Trophoblast cell (in vitro differentiated cells and primary cell): ENCODE measurements around the gene CUL4A. TPM values are rescaled to one million over a fixed set of nuclear protein-coding genes. Genes with fewer than 3 reads are reported as not detected.

ENCODE experiments used
- DNase-seq, 2 donors: peaks; one replicate each; pipeline ENCODE4 v3.0.0-alpha.2; 2016
- H2AFZ ChIP-seq: 2 replicates; pipeline ENCODE4 v1.6.1; 2013; ENCODE audit warnings: low read length, moderate library complexity, mild to moderate bottlenecking; ENCODE audit not compliant: insufficient read depth, poor library complexity
- H2AK5ac ChIP-seq: 2 replicates; pipeline ENCODE4 v1.6.1; 2013; ENCODE audit warnings: mild to moderate bottlenecking, low read length
- H2BK120ac ChIP-seq: 2 replicates; pipeline ENCODE4 v1.6.1; 2013; ENCODE audit warnings: low read length, mild to moderate bottlenecking, moderate library complexity; ENCODE audit not compliant: insufficient read depth, poor library complexity
- H2BK12ac ChIP-seq: 2 replicates; pipeline ENCODE4 v1.6.1; 2013; ENCODE audit warnings: mild to moderate bottlenecking, low read length, moderate library complexity
- H2BK5ac ChIP-seq: 2 replicates; pipeline ENCODE4 v1.6.1; 2013; ENCODE audit warnings: low read length, low read depth, moderate library complexity, mild to moderate bottlenecking; ENCODE audit not compliant: poor library complexity
- H3K14ac ChIP-seq: 2 replicates; pipeline ENCODE4 v1.6.1; 2013; ENCODE audit warnings: mild to moderate bottlenecking, low read length
- H3K18ac ChIP-seq: 2 replicates; pipeline ENCODE4 v1.6.1; 2013; ENCODE audit warnings: mild to moderate bottlenecking, low read length
- H3K23ac ChIP-seq: 2 replicates; pipeline ENCODE4 v1.6.1; 2013; ENCODE audit warnings: low read length
- H3K27ac ChIP-seq: 2 replicates; pipeline ENCODE4 v1.5.1; 2013; ENCODE audit warnings: low read depth, mild to moderate bottlenecking, inconsistent platforms, low read length, moderate library complexity
- H3K27me3 ChIP-seq: 2 replicates; pipeline ENCODE4 v1.6.1; 2013; ENCODE audit warnings: inconsistent platforms, mild to moderate bottlenecking, low read length, moderate library complexity; ENCODE audit not compliant: insufficient read depth
- H3K36me3 ChIP-seq, 2 experiments: 1 replicate in 1 of 2; 2 replicates in 1 of 2; pipeline ENCODE4 v1.6.1; 2013; ENCODE audit warnings: low read length in 2 of 2, mild to moderate bottlenecking in 2 of 2, moderate library complexity in 1 of 2; ENCODE audit not compliant: insufficient read depth in 2 of 2, control insufficient read depth in 1 of 2
- H3K4ac ChIP-seq: 2 replicates; pipeline ENCODE4 v1.6.1; 2013; ENCODE audit warnings: low read depth, mild to moderate bottlenecking, low read length, moderate library complexity
- H3K4me1 ChIP-seq, 2 experiments: 1 replicate in 1 of 2; 2 replicates in 1 of 2; pipeline ENCODE4 v1.6.1; 2013; ENCODE audit warnings: low read length in 2 of 2, mild to moderate bottlenecking in 2 of 2, moderate library complexity in 1 of 2; ENCODE audit not compliant: insufficient read depth in 2 of 2, control insufficient read depth in 1 of 2
- H3K4me2 ChIP-seq: 2 replicates; pipeline ENCODE4 v1.6.1; 2013; ENCODE audit warnings: inconsistent platforms, mild to moderate bottlenecking, low read length, moderate library complexity
- H3K4me3 ChIP-seq: 2 replicates; pipeline ENCODE4 v1.5.1; 2013; ENCODE audit warnings: mild to moderate bottlenecking, low read depth, low read length, inconsistent platforms
- H3K79me1 ChIP-seq: one replicate; pipeline ENCODE4 v1.6.1; 2013; ENCODE audit warnings: low read length
- H3K79me2 ChIP-seq: 2 replicates; pipeline ENCODE4 v1.6.1; 2013; ENCODE audit warnings: low read length, mild to moderate bottlenecking; ENCODE audit not compliant: control insufficient read depth, insufficient read depth, poor library complexity
- H3K9ac ChIP-seq: 2 replicates; pipeline ENCODE4 v1.6.1; 2013; ENCODE audit warnings: mild to moderate bottlenecking, low read length
- H3K9me3 ChIP-seq: 2 replicates; pipeline ENCODE4 v1.6.1; 2013; ENCODE audit warnings: low read depth, mild to moderate bottlenecking, control low read depth, inconsistent platforms, low read length; ENCODE audit not compliant: insufficient read depth
- H4K12ac ChIP-seq: 2 replicates; pipeline ENCODE4 v1.6.1; 2013; ENCODE audit warnings: low read depth, mild to moderate bottlenecking, low read length, moderate library complexity
- H4K8ac ChIP-seq: 2 replicates; pipeline ENCODE4 v1.6.1; 2013; ENCODE audit warnings: low read depth, mild to moderate bottlenecking, low read length, moderate library complexity
- H4K91ac ChIP-seq: one replicate; pipeline ENCODE4 v1.6.1; 2013; ENCODE audit warnings: low read depth, mild to moderate bottlenecking, low read length, moderate library complexity
- WGBS: extraction: QIAGEN DNeasy Blood & Tissue Kit; methylation state at CpG from one replicate; pipeline ENCODE4 v1.1.7; 2013; ENCODE audit warnings: missing lambda C conversion rate; ENCODE audit not compliant: insufficient read length, insufficient coverage; ENCODE audit errors: extremely low coverage; 5-methylcytosine and 5-hydroxymethylcytosine counted together
- polyA plus RNA-seq: library from polyadenylated mRNA; stranded (reverse); fragments of 200-250 nt; gene quantifications from 2 replicates; pipeline ENCODE4 v1.2.3, GENCODE V29; 2013

CUL4A gene
- polyA plus RNA-seq, result 45.6 and 47.5 TPM in 2 replicates

DNA sequence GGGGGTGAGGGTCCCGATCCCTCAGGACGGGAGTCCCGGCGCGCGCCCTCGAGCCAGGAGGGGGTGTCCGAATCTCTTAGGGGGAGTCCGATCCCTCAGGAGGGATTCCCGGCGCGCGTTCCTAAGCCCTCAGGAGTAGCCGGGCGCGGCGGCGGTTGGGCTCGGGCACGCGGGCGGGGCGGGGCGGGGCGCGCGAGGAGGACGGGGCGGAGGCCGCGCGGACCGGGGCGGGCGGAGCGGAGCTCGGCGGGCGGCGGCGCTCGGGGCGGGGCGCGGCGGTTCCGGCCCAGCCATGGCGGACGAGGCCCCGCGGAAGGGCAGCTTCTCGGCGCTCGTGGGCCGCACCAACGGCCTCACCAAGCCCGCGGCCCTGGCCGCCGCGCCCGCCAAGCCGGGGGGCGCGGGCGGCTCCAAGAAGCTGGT is at the start of gene CUL4A:
Gene CUL4A, plus strand, starts transcription at position 278 of the 423 bp plus-strand sequence. Its CDS starts 15 bp downstream, at position 293.
- H4K12ac ChIP-seq, result peak within 1 kb of the TSS; percentile 100
- peaks cover 2 to 7% of the 10 kb centered on the region in 2 experiments for H3K36me3 ChIP-seq
- DNase-seq, result peak; percentile 53 to 75
- peak within 1 kb of the TSS; percentile 90 for H3K18ac ChIP-seq
- peaks cover 5% of the 10 kb centered on the region for H3K9me3 ChIP-seq
- peak within 1 kb of the TSS; percentile 98 for H2BK5ac ChIP-seq
- peak within 1 kb of the TSS; percentile 95 for H3K4me2 ChIP-seq
- peak within 1 kb of the TSS; percentile 95 for H2AFZ ChIP-seq
- peak within 1 kb of the TSS; percentile 98 for H2BK120ac ChIP-seq
- H3K23ac ChIP-seq, result no peak within 1 kb of the TSS
- H2AK5ac ChIP-seq, result peak within 1 kb of the TSS; percentile 96
- peaks cover 21% of the 10 kb centered on the region for H3K79me2 ChIP-seq
- H3K4me3 ChIP-seq, result peak within 1 kb of the TSS; percentile 99
- WGBS, result no CpG with 5 or more reads among the region's 66 CpGs
- peak within 1 kb of the TSS; percentile 99 for H3K4ac ChIP-seq
- peak within 1 kb of the TSS; percentile 100 for H4K91ac ChIP-seq
- H2BK12ac ChIP-seq, result peak within 1 kb of the TSS; percentile 47
- peak within 1 kb of the TSS; percentile 98 for H3K27ac ChIP-seq
- peak within 1 kb of the TSS; percentile 98 for H3K14ac ChIP-seq
- H3K9ac ChIP-seq, result peak within 1 kb of the TSS; percentile 91
- peaks cover 20% of the 10 kb centered on the region for H3K79me1 ChIP-seq
- H4K8ac ChIP-seq, result peak within 1 kb of the TSS; percentile 99
- peaks cover 5% of the 10 kb centered on the region in 2 experiments for H3K4me1 ChIP-seq
- no peaks in the 10 kb centered on the region for H3K27me3 ChIP-seq

DNA sequence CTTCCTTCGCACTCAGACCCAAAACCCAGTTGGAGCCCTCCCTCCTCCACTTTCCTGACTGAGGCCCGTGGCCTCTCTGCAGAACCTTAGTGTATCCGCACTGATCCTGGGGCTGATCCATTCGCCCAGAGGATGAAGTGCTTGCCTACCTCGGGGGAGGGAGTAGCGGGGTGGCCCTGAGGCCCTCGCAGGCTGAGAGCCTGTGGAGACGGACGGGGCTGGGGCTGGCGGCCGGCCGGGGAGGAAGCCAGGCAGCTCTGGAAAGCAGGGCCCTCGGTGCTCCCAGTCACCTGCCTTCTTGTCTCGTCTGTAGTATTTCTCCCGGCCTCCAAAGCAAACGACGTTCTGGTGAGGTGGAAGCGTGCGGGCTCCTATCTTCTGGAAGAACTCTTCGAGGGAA is 49.7 kb upstream of the CUL4A start:
- no peaks in the 10 kb centered on the region for H3K27me3 ChIP-seq
- H3K79me1 ChIP-seq, result no peaks in the 10 kb centered on the region
- H2AK5ac ChIP-seq, result no peak overlapping the region
- no peak overlapping the region for H2AFZ ChIP-seq
- H3K36me3 ChIP-seq, result no peaks in the 10 kb centered on the region
- no peak overlapping the region for H4K91ac ChIP-seq
- no peak overlapping the region for H3K4ac ChIP-seq
- H4K8ac ChIP-seq, result no peak overlapping the region
- H3K18ac ChIP-seq, result no peak overlapping the region
- no peak overlapping the region for H3K4me3 ChIP-seq
- no peak overlapping the region for H2BK120ac ChIP-seq
- WGBS, result no CpG with 5 or more reads among the region's 20 CpGs
- no peak overlapping the region for H3K4me2 ChIP-seq
- H3K9ac ChIP-seq, result no peak overlapping the region
- H3K14ac ChIP-seq, result no peak overlapping the region
- no peak for DNase-seq
- no peaks in the 10 kb centered on the region for H3K4me1 ChIP-seq
- H2BK5ac ChIP-seq, result no peak overlapping the region
- no peak overlapping the region for H4K12ac ChIP-seq
- no peak overlapping the region for H3K27ac ChIP-seq
- no peaks in the 10 kb centered on the region for H3K79me2 ChIP-seq
- H3K9me3 ChIP-seq, result peaks cover 3% of the 10 kb centered on the region
- H2BK12ac ChIP-seq, result no peak overlapping the region
- H3K23ac ChIP-seq, result no peak overlapping the region

DNA sequence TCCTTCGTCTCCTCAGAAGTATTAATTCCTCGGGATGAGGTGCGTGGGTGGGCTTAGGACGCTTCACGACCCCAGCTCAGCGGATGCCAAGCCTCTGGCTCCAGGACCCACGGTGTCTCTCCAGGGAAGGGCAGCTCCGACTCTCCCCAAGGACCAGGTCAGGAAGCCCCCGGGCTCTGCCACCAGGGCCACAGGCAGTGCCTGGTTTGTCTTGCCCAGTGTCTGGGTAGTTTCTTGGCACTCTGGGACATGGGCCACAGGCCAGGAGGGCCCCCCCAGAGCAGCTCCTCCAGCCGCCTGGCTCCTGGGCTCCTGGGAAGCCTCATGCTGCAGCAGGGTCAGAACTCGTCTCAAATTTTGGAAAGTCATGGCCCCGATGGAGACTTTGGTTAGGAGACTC is 48.4 kb upstream of the CUL4A start:
- Histone ChIP-seq H3K27ac (no peak overlapping the region), H3K4me2 (no peak overlapping the region), H3K79me1 (no peaks in the 10 kb centered on the region), H3K18ac (no peak overlapping the region), H4K12ac (no peak overlapping the region), H3K79me2 (no peaks in the 10 kb centered on the region), H3K14ac (no peak overlapping the region), H3K27me3 (no peaks in the 10 kb centered on the region), H2AFZ (no peak overlapping the region), H4K91ac (no peak overlapping the region), H2BK120ac (no peak overlapping the region), H4K8ac (no peak overlapping the region), H3K4ac (no peak overlapping the region), H3K4me1 (no peaks in the 10 kb centered on the region), H2AK5ac (no peak overlapping the region), H2BK5ac (no peak overlapping the region), H3K4me3 (no peak overlapping the region), H2BK12ac (no peak overlapping the region), H3K36me3 (no peaks in the 10 kb centered on the region), H3K9ac (no peak overlapping the region), H3K9me3 (peaks cover 3% of the 10 kb centered on the region), H3K23ac (no peak overlapping the region)
- no peak for DNase-seq
- no CpG with 5 or more reads among the region's 12 CpGs for WGBS

DNA sequence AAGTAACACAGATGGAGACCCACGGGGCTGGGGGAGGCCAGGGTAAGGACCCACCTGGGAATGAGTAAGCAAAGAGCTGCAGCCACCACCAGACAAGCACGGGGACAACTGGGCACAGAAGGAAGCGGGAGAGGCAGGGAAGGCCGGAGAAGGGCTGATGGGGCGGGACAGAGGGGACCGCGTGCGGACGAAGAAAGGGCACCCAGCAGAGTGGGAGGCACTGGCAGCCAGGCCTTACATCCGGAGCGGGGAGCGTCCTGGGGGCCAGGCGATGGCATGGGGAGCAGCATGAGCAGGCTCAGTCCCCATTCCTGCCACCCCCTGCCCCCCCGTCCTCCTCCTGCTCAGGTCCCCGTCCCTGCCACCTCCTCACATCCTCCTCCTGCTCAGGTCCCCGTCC is 48.0 kb upstream of the CUL4A start:
- H3K27ac ChIP-seq, result no peak overlapping the region
- H2BK120ac ChIP-seq, result no peak overlapping the region
- no peak overlapping the region for H3K9ac ChIP-seq
- H2AK5ac ChIP-seq, result no peak overlapping the region
- peaks cover 2 to 3% of the 10 kb centered on the region in 2 experiments for H3K36me3 ChIP-seq
- H3K4me3 ChIP-seq, result no peak overlapping the region
- no peak overlapping the region for H2BK5ac ChIP-seq
- H2AFZ ChIP-seq, result no peak overlapping the region
- H3K79me2 ChIP-seq, result no peaks in the 10 kb centered on the region
- no peak overlapping the region for H4K12ac ChIP-seq
- H3K4me2 ChIP-seq, result no peak overlapping the region
- no CpG with 5 or more reads among the region's 16 CpGs for WGBS
- H3K14ac ChIP-seq, result no peak overlapping the region
- no peak for DNase-seq
- no peaks in the 10 kb centered on the region for H3K4me1 ChIP-seq
- no peak overlapping the region for H3K4ac ChIP-seq
- no peak overlapping the region for H3K23ac ChIP-seq
- no peak overlapping the region for H3K18ac ChIP-seq
- H3K79me1 ChIP-seq, result no peaks in the 10 kb centered on the region
- H2BK12ac ChIP-seq, result no peak overlapping the region
- H4K91ac ChIP-seq, result no peak overlapping the region
- H3K9me3 ChIP-seq, result peaks cover 1% of the 10 kb centered on the region
- no peak overlapping the region for H4K8ac ChIP-seq
- H3K27me3 ChIP-seq, result no peaks in the 10 kb centered on the region
